ENCODE data around the gene EPHA7.
A peak's percentile ranks its signal among the peaks of the same experiment; 100 is the strongest.

GRCh38 chr6:93423542-93423941 is 4.2 kb upstream of the EPHA7 start:
- peak in 3 of 6 experiments; percentile 9 to 19 (median 17) for TF ChIP-seq CTCF (IDR thresholded peaks at IDR 0.05)
- no peak for TF ChIP-seq POLR2A (IDR thresholded peaks at IDR 0.05)
